ENCODE results near the gene SPTBN1. TPM values are rescaled to one million over a fixed set of nuclear protein-coding genes. Genes with fewer than 3 reads are reported as not detected.

The SPTBN1 gene
- total and polyA plus RNA-seq, 4 experiments from 2014 or later = 2.9 to 121 (median 87.3) TPM

DNA sequence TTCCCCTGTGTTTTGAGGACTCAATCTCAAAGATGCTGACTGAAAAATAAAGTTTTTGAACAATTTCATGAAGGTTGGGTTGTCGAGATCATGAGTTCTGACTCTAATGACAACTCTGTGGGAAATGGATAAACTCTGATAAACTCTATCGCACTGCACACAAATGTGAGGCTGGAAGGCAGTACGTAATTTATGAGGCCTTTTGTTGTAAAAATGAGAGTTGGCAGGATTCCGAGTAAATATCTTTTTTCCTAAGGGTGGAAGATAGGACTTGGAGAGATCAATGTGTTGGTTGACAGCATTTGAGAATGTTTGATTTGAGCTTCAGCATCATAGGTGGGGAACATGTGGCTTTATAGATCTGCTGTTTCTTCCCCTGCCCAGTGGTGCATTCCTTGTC lies 90.4 kb downstream of the SPTBN1 start:
- H3K27ac ChIP-seq (ENCODE audit: low read depth, low read length) = no peak overlapping the region
- no peaks in the 10 kb centered on the region for H3K4me1 Mint-ChIP-seq
- no peak overlapping the region for H3K27ac Mint-ChIP-seq
- no peaks in the 10 kb centered on the region for H3K9me3 ChIP-seq (ENCODE audit: control insufficient read depth in 1 of 2, low read length in 2 of 2)
- CTCF ChIA-PET (ENCODE audit: partially characterized antibody) = interaction anchor here (1.3 kb wide), 1 partner anchor 12 kb away, joined by 3 read pairs; no protein-coding TSS in a partner anchor
- H3K4me3 ChIP-seq (ENCODE audit: low read length in 2 of 2) = no peak overlapping the region
- DNase-seq = no peak
- H3K4me1 ChIP-seq (ENCODE audit: insufficient read depth, low read length) = no peaks in the 10 kb centered on the region
- no peaks in the 10 kb centered on the region for H3K9me3 Mint-ChIP-seq
- no peak overlapping the region for H3K4me3 Mint-ChIP-seq
- intact Hi-C loops (cut with micrococcal nuclease) = no loop called here
- POLR2A ChIA-PET (ENCODE audit: partially characterized antibody) = no interaction called here
- H3K36me3 Mint-ChIP-seq = no peaks in the 10 kb centered on the region
- H3K27me3 ChIP-seq (ENCODE audit: insufficient read depth, low read length) = no peaks in the 10 kb centered on the region
- no peaks in the 10 kb centered on the region for H3K36me3 ChIP-seq (ENCODE audit: insufficient read depth, low read length)
- no peaks in the 10 kb centered on the region for H3K27me3 Mint-ChIP-seq

GRCh38 chr2:54546923-54547720 lies 91.0 kb downstream of the SPTBN1 start:
- no peak overlapping the region for H3K27ac ChIP-seq (ENCODE audit: low read depth, low read length)
- intact Hi-C loops (cut with micrococcal nuclease) = no loop called here
- Mint-ChIP-seq H3K27me3 (no peaks in the 10 kb centered on the region), H3K36me3 (no peaks in the 10 kb centered on the region), H3K4me1 (no peaks in the 10 kb centered on the region), H3K4me3 (no peak overlapping the region), H3K27ac (no peak overlapping the region), H3K9me3 (no peaks in the 10 kb centered on the region)
- DNase-seq = no peak
- CTCF ChIA-PET (ENCODE audit: partially characterized antibody) = interaction anchor here (0.7 to 1.3 kb wide), 2 partner anchors 12 to 22 kb away, joined by 3 read pairs; no protein-coding TSS in a partner anchor
- no peaks in the 10 kb centered on the region for H3K36me3 ChIP-seq (ENCODE audit: insufficient read depth, low read length)
- H3K4me3 ChIP-seq (ENCODE audit: low read length in 2 of 2) = no peak overlapping the region
- POLR2A ChIA-PET (ENCODE audit: partially characterized antibody) = interaction anchor here (1.6 kb wide), 1 partner anchor 15 kb away, joined by 4 read pairs; no protein-coding TSS in a partner anchor
- H3K9me3 ChIP-seq (ENCODE audit: control insufficient read depth in 1 of 2, low read length in 2 of 2) = no peaks in the 10 kb centered on the region
- H3K27me3 ChIP-seq (ENCODE audit: insufficient read depth, low read length) = no peaks in the 10 kb centered on the region
- no peaks in the 10 kb centered on the region for H3K4me1 ChIP-seq (ENCODE audit: insufficient read depth, low read length)

GRCh38 chr2:54549430-54549829 lies 93.3 kb downstream of the SPTBN1 start:
- intact Hi-C loops (cut with micrococcal nuclease) = no loop called here
- H3K27me3 Mint-ChIP-seq = no peaks in the 10 kb centered on the region
- ChIA-PET CTCF (ENCODE audit: partially characterized antibody) (interaction anchor here (1.0 kb wide), 1 partner anchor 8 kb away, joined by 3 read pairs; no protein-coding TSS in a partner anchor), POLR2A (ENCODE audit: partially characterized antibody) (interaction anchor here (1.5 kb wide), 1 partner anchor 9 kb away, joined by 9 read pairs; no protein-coding TSS in a partner anchor)
- DNase-seq = no peak
- no peak overlapping the region for H3K27ac Mint-ChIP-seq
- no peaks in the 10 kb centered on the region for H3K36me3 Mint-ChIP-seq
- no peaks in the 10 kb centered on the region for H3K9me3 Mint-ChIP-seq
- H3K4me1 ChIP-seq (ENCODE audit: insufficient read depth, low read length) = no peaks in the 10 kb centered on the region
- H3K9me3 ChIP-seq (ENCODE audit: control insufficient read depth in 1 of 2, low read length in 2 of 2) = no peaks in the 10 kb centered on the region
- H3K4me3 ChIP-seq (ENCODE audit: low read length in 2 of 2) = no peak overlapping the region
- peaks cover 0 to 3% (median under 1%) of the 10 kb centered on the region in 4 donors for H3K4me1 Mint-ChIP-seq
- no peaks in the 10 kb centered on the region for H3K36me3 ChIP-seq (ENCODE audit: insufficient read depth, low read length)
- H3K27me3 ChIP-seq (ENCODE audit: insufficient read depth, low read length) = no peaks in the 10 kb centered on the region
- H3K27ac ChIP-seq (ENCODE audit: low read depth, low read length) = no peak overlapping the region
- no peak overlapping the region for H3K4me3 Mint-ChIP-seq

GRCh38 chr2:54549917-54550518 lies 93.9 kb downstream of the SPTBN1 start:
- no peaks in the 10 kb centered on the region for H3K4me1 ChIP-seq (ENCODE audit: insufficient read depth, low read length)
- Mint-ChIP-seq H3K4me1 (peaks cover 1 to 4% (median 3%) of the 10 kb centered on the region in 4 donors), H3K36me3 (no peaks in the 10 kb centered on the region), H3K27me3 (no peaks in the 10 kb centered on the region), H3K9me3 (no peaks in the 10 kb centered on the region), H3K4me3 (no peak overlapping the region), H3K27ac (no peak overlapping the region)
- intact Hi-C loops (cut with micrococcal nuclease) = loop anchor here (10.0 kb wide), 1 partner anchor 575 kb away; the partner anchor contains the start of gene PSME4
- DNase-seq = no peak
- no peaks in the 10 kb centered on the region for H3K36me3 ChIP-seq (ENCODE audit: insufficient read depth, low read length)
- no peaks in the 10 kb centered on the region for H3K27me3 ChIP-seq (ENCODE audit: insufficient read depth, low read length)
- H3K27ac ChIP-seq (ENCODE audit: low read depth, low read length) = no peak overlapping the region
- H3K9me3 ChIP-seq (ENCODE audit: control insufficient read depth in 1 of 2, low read length in 2 of 2) = no peaks in the 10 kb centered on the region
- ChIA-PET CTCF (ENCODE audit: partially characterized antibody) (no interaction called here), POLR2A (ENCODE audit: partially characterized antibody) (no interaction called here)
- H3K4me3 ChIP-seq (ENCODE audit: low read length in 2 of 2) = no peak overlapping the region

DNA sequence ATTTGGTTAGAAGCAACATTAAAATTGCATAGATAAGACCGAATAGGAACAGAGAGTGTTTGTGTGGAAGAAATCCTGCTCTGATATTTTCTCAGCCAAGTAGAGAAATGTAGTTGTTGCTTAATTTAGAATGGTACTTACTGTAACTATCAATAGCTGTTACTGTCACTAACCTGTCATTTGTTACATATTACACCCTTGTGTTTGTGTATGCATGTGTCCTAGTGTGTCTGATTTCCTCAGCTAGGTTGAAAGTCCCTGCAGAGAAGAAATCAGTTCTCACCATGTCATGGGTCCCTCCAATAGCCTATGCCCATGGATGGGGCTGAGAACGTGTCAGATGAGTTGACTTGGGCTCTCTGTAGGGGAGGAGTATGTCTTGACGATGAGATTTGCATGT lies 94.4 kb downstream of the SPTBN1 start:
- CTCF ChIA-PET (ENCODE audit: partially characterized antibody) = no interaction called here
- Mint-ChIP-seq H3K36me3 (no peaks in the 10 kb centered on the region), H3K4me3 (no peak overlapping the region), H3K9me3 (no peaks in the 10 kb centered on the region), H3K27me3 (no peaks in the 10 kb centered on the region), H3K4me1 (peaks cover 4 to 7% (median 5%) of the 10 kb centered on the region in 4 donors), H3K27ac (no peak overlapping the region)
- no peaks in the 10 kb centered on the region for H3K27me3 ChIP-seq (ENCODE audit: insufficient read depth, low read length)
- H3K27ac ChIP-seq (ENCODE audit: low read depth, low read length) = no peak overlapping the region
- H3K4me3 ChIP-seq (ENCODE audit: low read length in 2 of 2) = no peak overlapping the region
- POLR2A ChIA-PET (ENCODE audit: partially characterized antibody) = no interaction called here
- intact Hi-C loops (cut with micrococcal nuclease) = loop anchor here (10.0 kb wide), 1 partner anchor 576 kb away; the partner anchor contains the start of gene PSME4
- H3K36me3 ChIP-seq (ENCODE audit: insufficient read depth, low read length) = no peaks in the 10 kb centered on the region
- no peaks in the 10 kb centered on the region for H3K4me1 ChIP-seq (ENCODE audit: insufficient read depth, low read length)
- H3K9me3 ChIP-seq (ENCODE audit: control insufficient read depth in 1 of 2, low read length in 2 of 2) = no peaks in the 10 kb centered on the region
- DNase-seq = no peak

DNA sequence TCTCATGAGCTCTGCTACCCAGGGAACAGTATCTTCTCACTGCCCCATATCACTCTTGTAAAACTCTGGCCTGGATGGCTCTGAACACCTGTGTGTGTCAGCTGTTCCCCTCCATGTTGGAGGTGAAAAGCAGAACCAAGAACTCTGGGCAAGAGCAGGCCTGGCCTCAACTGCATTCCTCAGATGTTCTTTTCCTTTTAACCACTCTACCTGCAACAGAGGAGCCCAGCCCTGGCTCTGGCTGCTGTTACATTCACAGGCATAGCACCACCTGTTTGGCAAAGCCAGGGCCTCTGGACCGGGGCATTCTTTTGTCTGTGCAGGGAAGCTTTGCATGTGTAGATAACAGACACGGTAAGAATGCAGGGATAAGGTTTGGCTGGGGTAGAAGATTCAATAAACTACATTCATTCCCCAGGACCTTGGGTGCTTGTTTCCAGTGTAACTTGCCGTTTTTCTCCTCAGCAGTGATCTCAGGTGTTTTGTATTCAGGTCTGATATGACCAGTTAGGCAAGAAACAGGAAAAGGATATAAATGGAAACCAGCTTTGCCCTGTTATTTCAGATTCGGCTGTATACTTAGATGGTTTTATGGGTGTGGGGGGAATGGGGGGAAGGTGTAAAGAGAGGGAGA lies 95.1 kb downstream of the SPTBN1 start:
- Mint-ChIP-seq H3K4me3 (no peak overlapping the region), H3K27ac (peak overlapping the region in 1 of 7 donors; percentile 22), H3K9me3 (no peaks in the 10 kb centered on the region), H3K27me3 (no peaks in the 10 kb centered on the region), H3K36me3 (no peaks in the 10 kb centered on the region), H3K4me1 (peaks cover 4 to 7% (median 5%) of the 10 kb centered on the region in 4 donors)
- intact Hi-C loops (cut with micrococcal nuclease) = loop anchor here (10.0 kb wide), 1 partner anchor 576 kb away; the partner anchor contains the start of gene PSME4
- no peaks in the 10 kb centered on the region for H3K36me3 ChIP-seq (ENCODE audit: insufficient read depth, low read length)
- H3K9me3 ChIP-seq (ENCODE audit: control insufficient read depth in 1 of 2, low read length in 2 of 2) = no peaks in the 10 kb centered on the region
- ChIA-PET POLR2A (ENCODE audit: partially characterized antibody) (no interaction called here), CTCF (ENCODE audit: partially characterized antibody) (no interaction called here)
- no peak overlapping the region for H3K27ac ChIP-seq (ENCODE audit: low read depth, low read length)
- H3K4me1 ChIP-seq (ENCODE audit: insufficient read depth, low read length) = no peaks in the 10 kb centered on the region
- H3K4me3 ChIP-seq (ENCODE audit: low read length in 2 of 2) = no peak overlapping the region
- H3K27me3 ChIP-seq (ENCODE audit: insufficient read depth, low read length) = no peaks in the 10 kb centered on the region
- no peak for DNase-seq

DNA sequence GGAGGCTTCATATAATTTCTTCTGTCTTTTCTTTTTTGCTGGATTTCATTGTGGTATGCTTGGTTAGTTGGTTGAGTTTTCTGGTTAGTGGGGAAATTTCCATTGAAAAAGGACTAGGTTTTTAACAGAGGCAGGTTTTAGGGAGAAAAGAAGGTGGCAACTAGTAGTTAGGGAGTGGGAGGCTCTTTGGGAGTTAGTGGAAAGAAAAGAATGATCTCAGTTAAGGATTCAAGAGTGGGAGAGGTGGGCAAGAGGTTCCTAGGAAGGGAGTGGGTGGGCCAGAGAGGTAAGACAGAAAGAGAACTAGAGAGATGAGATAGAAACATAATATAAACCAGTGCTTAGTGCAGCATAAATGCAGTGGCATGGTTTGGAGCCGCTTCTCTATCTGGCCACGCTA lies 96.9 kb downstream of the SPTBN1 start:
- H3K36me3 Mint-ChIP-seq = no peaks in the 10 kb centered on the region
- no peak overlapping the region for H3K27ac ChIP-seq (ENCODE audit: low read depth, low read length)
- H3K36me3 ChIP-seq (ENCODE audit: insufficient read depth, low read length) = no peaks in the 10 kb centered on the region
- intact Hi-C loops (cut with micrococcal nuclease) = loop anchor here (10.0 kb wide), 1 partner anchor 578 kb away; the partner anchor contains the start of gene PSME4
- CTCF ChIA-PET (ENCODE audit: partially characterized antibody) = interaction anchor here (1.5 kb wide), 1 partner anchor 29 kb away, joined by 7 read pairs; no protein-coding TSS in a partner anchor
- H3K9me3 ChIP-seq (ENCODE audit: control insufficient read depth in 1 of 2, low read length in 2 of 2) = no peaks in the 10 kb centered on the region
- no peak overlapping the region for H3K4me3 Mint-ChIP-seq
- peaks cover 14 to 19% (median 17%) of the 10 kb centered on the region in 4 donors for H3K4me1 Mint-ChIP-seq
- no peak overlapping the region for H3K4me3 ChIP-seq (ENCODE audit: low read length in 2 of 2)
- H3K27me3 Mint-ChIP-seq = no peaks in the 10 kb centered on the region
- peaks cover 7% of the 10 kb centered on the region for H3K4me1 ChIP-seq (ENCODE audit: insufficient read depth, low read length)
- H3K9me3 Mint-ChIP-seq = no peaks in the 10 kb centered on the region
- H3K27me3 ChIP-seq (ENCODE audit: insufficient read depth, low read length) = no peaks in the 10 kb centered on the region
- DNase-seq = no peak
- H3K27ac Mint-ChIP-seq = no peak overlapping the region
- POLR2A ChIA-PET (ENCODE audit: partially characterized antibody) = interaction anchor here (15.0 kb wide), 1 partner anchor 22 kb away, joined by 665 read pairs; no protein-coding TSS in a partner anchor
